GM21825 (cell line): Measurements from ENCODE around the gene OSCAR.

ENCODE experiments used
- ATAC-seq: cut with Tn5 transposase; IDR thresholded peaks from one replicate; pipeline ENCODE4 v1.9.1; 2021; ENCODE audit warnings: mild to moderate bottlenecking, moderate library complexity; ENCODE audit not compliant: unreplicated experiment

Gene OSCAR

GRCh38 chr19:54095136-54095858 lies 5.3 kb downstream of the OSCAR start:
- ATAC-seq = no peak

DNA sequence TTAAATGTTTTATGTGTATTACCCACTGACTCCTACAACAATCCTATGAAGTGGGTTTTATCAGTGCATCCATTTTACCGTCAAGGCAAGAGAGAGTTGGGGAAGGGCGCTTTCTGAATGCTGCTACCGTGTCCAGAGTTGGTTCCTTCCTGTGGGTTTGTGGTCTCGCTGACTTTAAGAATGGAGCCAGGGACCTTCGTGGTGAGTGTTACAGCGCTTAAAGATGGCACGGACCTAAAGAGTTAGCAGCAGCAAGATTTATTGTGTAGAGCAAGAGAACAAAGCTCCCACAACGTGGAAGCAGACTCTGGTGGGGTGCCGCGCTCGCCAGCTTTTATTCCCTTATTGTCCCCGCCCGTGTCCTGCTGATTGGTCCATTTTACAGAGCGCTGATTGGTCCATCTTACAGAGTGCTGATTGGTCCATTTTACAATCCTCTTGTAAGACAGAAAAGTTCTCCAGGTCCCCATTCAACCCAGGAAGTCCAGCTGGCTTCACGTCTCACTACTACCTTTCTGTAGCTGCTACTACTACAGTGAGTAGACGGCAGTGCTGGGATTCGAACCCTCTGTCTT lies 6.1 kb downstream of the OSCAR start:
- ATAC-seq = no peak

DNA sequence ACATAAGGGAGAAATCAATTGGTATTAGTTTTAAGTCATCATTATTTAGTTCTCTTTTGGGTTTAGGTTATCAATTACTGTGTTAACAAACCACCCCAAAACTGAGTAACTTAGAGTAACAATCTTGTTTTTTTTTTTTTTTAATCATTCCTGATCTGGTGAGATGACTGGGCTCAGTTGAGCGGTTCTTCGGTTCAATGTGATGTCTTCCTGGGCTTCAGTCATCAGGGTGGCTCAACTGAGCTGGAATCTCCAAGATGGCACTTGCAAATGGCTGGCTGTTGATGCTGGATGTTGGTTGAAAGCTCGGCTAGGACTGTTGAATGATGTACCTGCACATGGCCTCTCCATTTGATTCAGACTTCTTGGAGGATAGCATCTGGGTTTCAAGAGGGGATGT lies 16.2 kb downstream of the OSCAR start:
- ATAC-seq = no peak

DNA sequence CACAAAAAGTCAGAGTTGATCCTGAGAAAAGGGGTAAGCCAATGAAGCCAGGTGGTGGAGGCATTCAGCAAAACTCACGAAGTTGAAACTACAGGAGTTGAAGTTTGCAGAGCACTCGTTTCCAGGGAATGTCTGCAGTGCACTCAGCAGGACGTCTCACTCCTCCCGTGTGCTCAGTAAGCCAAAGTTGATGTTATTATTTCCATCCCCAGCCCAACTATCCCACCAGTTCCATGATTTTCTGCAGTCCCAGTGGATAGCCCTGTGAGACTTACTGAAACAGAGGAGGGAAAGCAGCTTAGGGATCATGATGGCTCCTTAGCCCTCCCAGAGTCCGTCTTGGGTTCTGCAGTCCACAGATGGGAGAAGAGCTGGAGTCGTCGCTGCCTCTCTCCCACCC lies 19.6 kb downstream of the OSCAR start, which contains the start of gene TARM1:
TSS of gene TARM1 (minus strand) at position 334 of the 400 bp plus-strand sequence. CDS start at position 309, 25 bp downstream.
- ATAC-seq = no peak

- no peak for ATAC-seq
These were observed 23.3 kb downstream of the OSCAR start for GRCh38 chr19:54077334-54077733.

GRCh38 chr19:54074851-54075250 lies 25.8 kb downstream of the OSCAR start:
- no peak for ATAC-seq

DNA sequence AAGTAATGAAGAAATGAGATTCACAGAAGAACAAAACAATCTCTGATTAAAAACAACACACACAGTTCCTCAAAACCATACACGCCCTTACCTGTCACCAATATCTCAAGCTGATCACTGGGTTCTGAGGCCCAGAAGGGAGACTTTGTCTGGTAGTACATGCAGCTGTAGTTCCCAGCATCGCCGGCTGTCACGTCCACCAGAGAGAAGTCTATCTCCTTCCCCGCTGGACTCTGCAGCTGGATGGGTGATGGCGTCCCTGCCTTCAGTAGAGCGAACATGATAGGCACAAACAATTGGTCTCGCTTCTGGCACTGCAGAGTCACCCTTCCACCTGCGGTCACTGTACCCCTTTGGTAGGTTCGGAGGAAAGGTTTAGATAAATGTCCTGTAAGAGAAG lies 26.8 kb downstream of the OSCAR start:
- ATAC-seq = no peak

DNA sequence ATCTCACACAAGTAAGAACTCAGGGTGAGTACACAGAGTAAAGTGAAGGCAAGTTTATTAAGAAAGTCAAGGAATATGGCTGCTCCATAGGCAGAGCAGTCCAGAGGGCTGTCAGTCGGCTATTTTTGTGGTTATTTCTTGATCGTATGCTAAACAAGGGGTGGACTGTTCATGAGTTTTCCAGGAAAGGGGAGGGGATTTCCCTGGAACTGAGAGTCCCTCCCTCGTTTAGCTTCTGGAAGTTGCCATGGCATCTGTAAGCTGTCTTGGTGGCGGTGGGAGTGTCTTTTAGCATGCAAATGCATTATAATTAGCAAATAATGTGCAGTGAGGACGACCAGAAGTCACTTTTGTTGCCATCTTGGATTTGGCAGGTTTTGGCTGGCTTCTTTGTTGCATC lies 31.1 kb downstream of the OSCAR start:
- ATAC-seq = no peak

- ATAC-seq = no peak
These were observed 37.1 kb downstream of the OSCAR start, which contains the start of gene VSTM1 for GRCh38 chr19:54063350-54064116. VSTM1 (minus strand) TSS chr19:54063897; CDS start chr19:54063777, 120 bp downstream.

DNA sequence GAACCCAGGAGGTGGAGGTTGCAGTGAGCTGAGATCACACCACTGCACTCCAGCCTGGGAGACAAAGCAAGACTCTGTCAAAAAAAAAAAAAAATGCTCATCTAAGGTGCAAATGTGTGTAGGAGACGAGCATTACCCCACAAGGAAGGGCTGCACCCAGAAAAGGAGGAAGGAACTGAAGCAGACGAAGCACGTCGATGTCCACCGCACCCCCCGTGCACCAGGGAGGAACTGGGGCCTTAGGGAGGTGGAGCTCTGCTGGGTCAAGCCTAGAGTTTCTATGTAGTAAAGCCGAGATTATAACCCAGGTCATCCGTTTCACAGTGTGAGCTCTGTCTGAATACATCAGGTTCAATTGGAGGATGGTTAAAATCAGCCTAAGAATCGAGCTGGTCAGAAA lies 38.0 kb downstream of the OSCAR start:
- ATAC-seq = no peak

GRCh38 chr19:54047616-54048015 lies 53.0 kb downstream of the OSCAR start:
- no peak for ATAC-seq

DNA sequence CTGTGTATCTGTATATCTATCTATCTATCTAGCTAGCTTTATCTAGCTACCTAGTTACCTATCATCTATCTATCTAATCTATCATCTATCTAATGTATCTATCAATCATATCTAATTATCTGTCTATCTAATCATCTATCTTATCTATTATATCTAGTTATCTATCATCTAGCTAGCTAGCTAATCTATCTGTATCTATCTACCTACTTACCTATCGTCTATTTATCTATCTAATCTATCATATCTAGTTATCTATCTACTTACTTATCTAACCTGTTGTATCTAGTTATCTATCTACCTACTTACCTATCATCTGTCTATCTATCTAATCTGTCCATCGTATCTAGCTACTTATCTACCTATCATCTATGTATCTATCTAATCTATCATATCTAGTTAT lies 54.8 kb downstream of the OSCAR start:
- no peak for ATAC-seq
